Thyroid gland (tissue), 4 donors: ENCODE measurements around the gene APC2.

Experiments
- CTCF ChIP-seq, 6 experiments: fragments of 200-600 bp in 3 of 6; fragments of 450-650 bp in 3 of 6; sonication (generic) in 3 of 6; IDR thresholded peaks; one replicate each; pipeline ENCODE4 v1.5.1; 2016 to 2019; ENCODE audit warnings: antibody characterized with exemption in 6 of 6, mild to moderate bottlenecking in 2 of 6, inconsistent platforms in 1 of 6, moderate library complexity in 1 of 6
- POLR2A ChIP-seq, 2 donors: fragments of 450-650 bp; IDR thresholded peaks; one replicate each; pipeline ENCODE4 v1.6.1; 2017; ENCODE audit warnings: antibody characterized with exemption in 2 of 2, mild to moderate bottlenecking in 2 of 2, moderate library complexity in 1 of 2

GRCh38 chr19:1475751-1476437 is 26.0 kb downstream of the APC2 start:
- no peak for TF ChIP-seq POLR2A (IDR thresholded peaks at IDR 0.05)
- no peak for TF ChIP-seq CTCF (IDR thresholded peaks at IDR 0.05)
